Activated CD4-positive, alpha-beta T cell treated with anti-CD3 and anti-CD28 coated beads, Interleukin-2, amount 50 U/mL, for 24 hours (primary cell): Measurements from ENCODE around the gene BCAS3.
"Not testable (repeated sequence)": the region's sequence is repeated elsewhere in the genome, so short reads cannot be mapped to it uniquely, and the experiment has no call there.

Source experiments
- DNase-seq, 2 donors: peaks; one replicate each; pipeline ENCODE4 v3.0.0-alpha.2; 2020; ENCODE audit warnings: low read depth in 1 of 2, low spot score in 1 of 2

The BCAS3 gene

DNA sequence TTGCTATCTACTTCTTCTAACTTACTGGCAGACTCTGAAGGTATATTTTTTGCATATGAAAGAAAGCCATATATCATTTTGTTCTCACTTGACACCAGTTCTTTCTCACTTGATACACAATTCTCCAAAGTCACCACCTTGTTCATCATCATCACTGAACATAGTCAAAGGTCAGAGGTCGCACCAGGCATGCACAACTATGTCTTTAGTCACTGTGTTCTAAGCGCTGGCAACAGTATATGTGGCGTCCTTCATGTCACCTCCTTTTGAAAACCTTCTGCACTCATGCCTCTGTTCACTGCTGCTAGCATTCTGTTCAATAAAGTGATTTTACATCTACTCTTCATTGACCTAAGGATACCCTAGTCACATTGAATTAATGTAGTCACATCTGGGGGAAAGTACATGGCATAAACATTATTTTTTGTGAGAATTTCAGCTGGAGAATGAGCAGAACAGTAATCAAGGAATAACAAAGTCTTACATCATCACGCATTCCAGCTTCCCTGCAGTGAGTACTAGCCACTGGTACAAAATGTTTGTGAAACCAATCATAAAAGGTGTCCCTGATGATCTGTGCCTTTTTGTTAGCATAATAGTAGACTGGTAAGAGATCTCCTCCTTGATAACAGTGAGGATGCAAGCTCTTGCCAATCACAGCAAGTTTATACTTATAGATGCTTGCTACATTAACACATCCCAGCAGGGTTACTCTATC is 754.1 kb downstream of the BCAS3 start:
- DNase-seq, result no peak

DNA sequence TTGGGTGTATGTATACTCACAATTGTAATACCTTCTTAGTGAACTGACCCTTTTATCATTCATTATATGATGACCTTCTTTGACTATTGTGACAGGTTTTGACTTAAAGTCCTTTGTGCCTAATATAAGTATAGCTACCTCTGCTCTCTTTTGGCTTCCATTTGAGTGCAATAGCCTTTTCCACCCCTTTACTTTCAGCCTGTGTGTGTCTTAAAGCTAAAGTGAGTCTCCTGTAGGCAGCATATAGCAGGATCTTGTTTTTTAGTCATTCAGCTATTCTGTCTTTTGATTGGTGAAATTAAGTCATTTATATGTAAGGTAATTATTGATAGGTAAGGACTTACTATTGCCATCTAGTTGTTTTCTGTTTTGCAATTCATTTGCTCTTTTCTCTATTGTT is 758.6 kb downstream of the BCAS3 start:
- no peak for DNase-seq

DNA sequence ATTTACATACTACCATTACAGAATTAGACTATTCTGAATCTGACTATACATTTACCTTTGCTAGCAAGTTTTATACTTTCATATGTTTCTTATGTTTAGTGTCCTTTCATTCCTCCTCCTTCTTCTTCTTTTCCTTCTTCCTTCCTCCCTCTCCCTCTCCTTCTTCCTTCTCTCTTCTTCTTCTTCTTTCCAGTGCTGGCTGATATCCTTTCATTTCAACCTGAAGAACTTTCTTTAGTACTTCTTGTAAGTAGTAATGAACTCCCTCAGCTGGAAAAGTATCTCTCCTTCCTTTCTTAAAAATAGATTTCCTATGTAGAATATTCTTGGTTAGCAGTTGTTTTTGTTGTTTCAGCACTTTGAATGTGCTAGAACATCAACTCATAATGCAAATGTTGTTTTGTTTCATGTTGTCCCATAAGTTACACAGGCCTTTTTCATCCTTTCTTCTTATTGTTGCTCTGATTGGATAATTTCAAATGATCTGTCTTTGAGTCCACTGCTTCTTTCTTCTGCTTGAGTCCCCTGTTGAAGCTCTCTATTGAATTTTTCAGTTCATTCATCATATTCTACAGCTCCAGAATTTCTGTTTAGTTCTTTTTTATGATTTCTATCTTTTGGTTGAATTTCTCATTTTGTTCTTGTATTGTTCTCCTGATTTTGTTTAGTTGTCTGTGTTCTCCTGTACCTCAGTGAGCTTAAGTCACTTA is 759.5 kb downstream of the BCAS3 start:
- DNase-seq, result no peak

DNA sequence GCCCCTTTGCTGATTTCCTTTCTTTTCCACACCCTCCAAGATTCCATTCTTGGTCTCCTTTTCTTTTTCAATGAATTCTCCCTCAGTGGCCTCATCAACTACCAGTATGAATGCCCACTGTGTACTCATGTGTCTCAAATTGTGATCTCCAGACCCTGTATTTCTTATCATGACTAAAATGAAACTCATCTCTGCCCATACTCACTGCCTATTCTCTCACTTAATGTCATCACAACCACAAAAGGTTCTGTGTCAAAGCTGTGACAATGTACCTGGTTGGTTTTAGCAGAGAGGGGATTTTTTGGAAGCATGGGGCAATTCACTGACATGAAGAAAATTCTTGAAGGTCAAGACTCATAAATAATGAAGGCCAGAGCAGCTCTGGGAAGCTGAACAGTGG is 763.0 kb downstream of the BCAS3 start:
- DNase-seq, result no peak

DNA sequence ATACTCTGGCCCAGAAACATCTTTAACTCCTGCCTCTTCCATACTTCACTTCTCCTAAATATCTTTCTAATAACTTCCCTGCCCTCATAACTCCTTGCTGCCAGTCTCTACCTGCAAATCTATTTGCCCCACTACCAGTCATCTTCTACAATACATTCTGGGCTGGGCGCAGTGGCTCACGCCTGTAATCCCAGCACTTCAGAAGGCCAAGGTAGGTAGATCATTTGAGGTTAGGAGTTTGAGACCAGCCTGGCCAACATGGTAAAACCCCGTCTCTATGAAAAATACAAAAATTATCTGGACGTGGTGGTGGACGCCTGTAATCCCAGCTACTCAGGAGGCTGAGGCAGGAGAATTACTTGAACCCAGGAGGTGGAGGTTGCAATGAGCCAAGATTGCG is 763.9 kb downstream of the BCAS3 start:
- DNase-seq, result not testable (repeated sequence)

DNA sequence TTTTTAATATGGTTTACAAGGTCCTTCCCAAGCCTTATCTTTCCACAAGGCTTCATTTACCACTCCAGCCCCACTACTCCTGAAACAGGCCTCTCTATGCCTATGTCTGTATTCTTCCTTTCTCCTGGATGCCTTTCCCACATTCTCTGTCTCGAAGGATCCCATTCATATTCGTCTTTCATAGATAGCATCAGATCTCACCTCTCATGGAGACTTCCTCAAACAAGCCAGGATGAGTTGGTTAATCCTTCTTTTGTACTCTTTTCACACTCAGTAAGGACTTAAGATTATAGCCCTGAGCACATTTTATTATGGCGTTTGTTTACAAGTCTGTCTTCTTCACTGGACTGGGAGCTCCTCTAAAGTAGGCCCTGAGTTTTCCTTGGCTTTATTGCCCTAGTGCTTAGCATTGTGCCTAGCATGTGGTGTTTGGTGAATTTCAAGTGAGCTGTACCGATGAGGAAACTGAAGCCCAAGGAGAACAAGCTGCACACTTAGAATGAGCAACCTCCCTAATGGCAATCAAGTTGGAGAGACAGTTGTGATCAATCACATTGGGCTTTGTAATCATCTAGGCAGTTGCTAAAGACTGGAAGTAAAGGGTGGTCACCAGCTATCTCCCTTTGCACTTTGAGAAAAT is 764.6 kb downstream of the BCAS3 start:
- DNase-seq, result no peak
